MM.1S (cell line): ENCODE data around the gene FGFR4.

Experiments used
- EZH2 ChIP-seq: fragments of 300-600 bp; sonication (generic); optimal IDR thresholded peaks from 2 replicates; pipeline ENCODE3; 2017; ENCODE audit warnings: low read depth, mild to moderate bottlenecking, antibody characterized with exemption, low read length, mixed read lengths
- EZH2phosphoT487 ChIP-seq: fragments of 300-600 bp; sonication (generic); IDR thresholded peaks from 2 replicates; pipeline ENCODE4 v1.6.1; 2018; ENCODE audit warnings: antibody characterized with exemption, low read length
- TF ChIP-seq, protein P1 (sequence below): fragments of 300-600 bp; sonication (generic); IDR thresholded peaks from 2 replicates; pipeline ENCODE4 v1.5.1; 2016; ENCODE audit warnings: antibody characterized with exemption, low read length, mixed read lengths

DNA sequence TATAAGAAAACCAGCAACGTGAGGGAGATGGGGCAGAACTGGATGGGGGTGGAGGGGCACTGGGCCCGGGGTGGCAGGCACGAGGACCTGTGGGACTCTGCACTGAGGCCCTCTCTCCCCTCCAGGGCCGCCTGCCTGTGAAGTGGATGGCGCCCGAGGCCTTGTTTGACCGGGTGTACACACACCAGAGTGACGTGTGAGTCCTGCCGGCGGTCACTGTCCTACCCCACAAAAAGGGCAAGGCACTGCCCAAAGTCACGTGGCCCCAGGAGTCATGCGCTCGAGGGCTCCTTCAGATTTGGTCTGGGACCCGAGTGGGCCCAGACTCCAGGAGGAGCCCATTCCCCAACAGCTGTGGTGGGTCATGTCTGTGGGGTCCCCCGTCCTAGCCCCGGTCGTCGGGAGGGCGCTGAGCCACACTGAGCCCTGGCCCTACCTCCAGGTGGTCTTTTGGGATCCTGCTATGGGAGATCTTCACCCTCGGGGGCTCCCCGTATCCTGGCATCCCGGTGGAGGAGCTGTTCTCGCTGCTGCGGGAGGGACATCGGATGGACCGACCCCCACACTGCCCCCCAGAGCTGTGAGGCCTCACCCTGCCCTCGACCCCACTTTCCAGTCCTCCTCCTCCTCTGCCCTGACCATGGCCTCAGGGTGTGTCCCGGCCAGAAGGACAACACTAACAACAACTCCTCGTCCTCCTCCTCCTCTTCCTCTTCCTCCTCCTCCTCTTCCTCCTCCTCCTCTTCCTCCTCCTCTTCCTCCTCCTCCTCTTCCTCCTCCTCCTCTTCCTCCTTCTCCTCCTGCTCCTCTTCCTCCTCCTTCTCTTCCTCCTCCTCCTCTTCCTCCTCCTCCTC lies 9.7 kb downstream of the FGFR4 start:
- TF ChIP-seq, protein P1, sequence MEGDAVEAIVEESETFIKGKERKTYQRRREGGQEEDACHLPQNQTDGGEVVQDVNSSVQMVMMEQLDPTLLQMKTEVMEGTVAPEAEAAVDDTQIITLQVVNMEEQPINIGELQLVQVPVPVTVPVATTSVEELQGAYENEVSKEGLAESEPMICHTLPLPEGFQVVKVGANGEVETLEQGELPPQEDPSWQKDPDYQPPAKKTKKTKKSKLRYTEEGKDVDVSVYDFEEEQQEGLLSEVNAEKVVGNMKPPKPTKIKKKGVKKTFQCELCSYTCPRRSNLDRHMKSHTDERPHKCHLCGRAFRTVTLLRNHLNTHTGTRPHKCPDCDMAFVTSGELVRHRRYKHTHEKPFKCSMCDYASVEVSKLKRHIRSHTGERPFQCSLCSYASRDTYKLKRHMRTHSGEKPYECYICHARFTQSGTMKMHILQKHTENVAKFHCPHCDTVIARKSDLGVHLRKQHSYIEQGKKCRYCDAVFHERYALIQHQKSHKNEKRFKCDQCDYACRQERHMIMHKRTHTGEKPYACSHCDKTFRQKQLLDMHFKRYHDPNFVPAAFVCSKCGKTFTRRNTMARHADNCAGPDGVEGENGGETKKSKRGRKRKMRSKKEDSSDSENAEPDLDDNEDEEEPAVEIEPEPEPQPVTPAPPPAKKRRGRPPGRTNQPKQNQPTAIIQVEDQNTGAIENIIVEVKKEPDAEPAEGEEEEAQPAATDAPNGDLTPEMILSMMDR: no peak
- TF ChIP-seq EZH2: no peak
- TF ChIP-seq EZH2phosphoT487: no peak
